Stimulated activated CD8-positive, alpha-beta memory T cell treated with anti-CD3 and anti-CD28 coated beads, Interleukin-4, amount 100 ng/mL, for 4 hours (primary cell): Measurements from ENCODE around the gene GRID1.

Source experiments
- DNase-seq, 2 donors: peaks; one replicate each; pipeline ENCODE4 v3.0.0-alpha.2; 2020; ENCODE audit warnings: low read depth in 2 of 2, low spot score in 1 of 2

The GRID1 gene

GRCh38 chr10:86216886-86217285 is 149.7 kb downstream of the GRID1 start:
- no peak for DNase-seq

- no peak for DNase-seq
Measured at GRCh38 chr10:86215712-86216111, 150.9 kb downstream of the GRID1 start.

DNA sequence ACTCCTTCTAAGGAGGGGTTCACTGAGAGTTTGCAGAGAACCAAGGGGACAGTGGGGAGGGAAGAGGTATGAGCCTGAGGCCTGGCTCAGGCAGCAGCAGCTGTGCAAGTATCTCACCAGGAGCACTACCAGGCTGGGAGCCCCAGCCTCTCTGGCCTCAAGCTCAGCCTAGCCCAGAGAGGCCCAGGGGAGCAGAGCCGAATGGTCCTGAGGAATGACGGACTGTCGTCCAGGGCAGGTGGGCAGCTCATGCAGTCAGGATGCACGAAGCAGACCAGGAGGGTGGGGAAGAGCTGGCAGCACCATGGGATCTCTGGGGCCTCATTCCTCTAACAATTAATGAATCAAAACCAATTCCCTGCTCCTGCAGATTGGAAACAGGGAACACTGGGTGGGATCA is 151.5 kb downstream of the GRID1 start:
- DNase-seq = no peak

DNA sequence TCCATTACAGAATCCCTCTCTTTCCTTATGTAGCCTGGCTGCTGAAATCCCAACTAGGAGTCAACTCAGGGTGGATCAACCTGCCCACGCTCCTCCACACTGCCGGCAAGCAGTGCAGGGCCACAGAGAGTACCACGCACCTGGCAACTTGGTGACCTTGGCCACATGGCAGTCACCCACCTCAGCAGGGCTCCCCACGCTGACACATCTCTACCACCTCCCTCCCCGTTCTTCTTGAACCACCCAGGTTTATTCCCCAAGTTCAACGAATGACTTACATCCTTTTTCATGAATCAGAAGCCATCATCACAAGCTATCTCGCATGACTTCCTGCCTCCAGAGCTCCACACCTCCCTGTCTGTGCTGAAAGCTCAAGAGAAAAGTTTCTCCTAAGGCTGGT is 153.4 kb downstream of the GRID1 start:
- DNase-seq = no peak

DNA sequence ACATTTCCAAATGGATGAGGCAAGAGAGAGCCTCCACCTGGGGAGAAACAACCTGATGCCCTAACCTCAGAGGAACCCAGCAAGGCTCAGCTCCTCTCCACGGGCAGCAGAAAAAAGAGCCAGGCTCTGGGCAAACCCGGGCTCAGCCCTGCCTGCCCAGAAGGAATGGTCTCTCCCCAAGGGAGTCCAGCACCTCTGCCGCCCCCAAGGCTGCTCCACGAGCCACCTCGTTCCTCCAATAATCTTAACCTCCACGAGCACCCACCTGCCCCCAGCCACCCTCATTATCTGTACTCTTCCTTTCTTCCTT is 154.2 kb downstream of the GRID1 start:
- DNase-seq = no peak

DNA sequence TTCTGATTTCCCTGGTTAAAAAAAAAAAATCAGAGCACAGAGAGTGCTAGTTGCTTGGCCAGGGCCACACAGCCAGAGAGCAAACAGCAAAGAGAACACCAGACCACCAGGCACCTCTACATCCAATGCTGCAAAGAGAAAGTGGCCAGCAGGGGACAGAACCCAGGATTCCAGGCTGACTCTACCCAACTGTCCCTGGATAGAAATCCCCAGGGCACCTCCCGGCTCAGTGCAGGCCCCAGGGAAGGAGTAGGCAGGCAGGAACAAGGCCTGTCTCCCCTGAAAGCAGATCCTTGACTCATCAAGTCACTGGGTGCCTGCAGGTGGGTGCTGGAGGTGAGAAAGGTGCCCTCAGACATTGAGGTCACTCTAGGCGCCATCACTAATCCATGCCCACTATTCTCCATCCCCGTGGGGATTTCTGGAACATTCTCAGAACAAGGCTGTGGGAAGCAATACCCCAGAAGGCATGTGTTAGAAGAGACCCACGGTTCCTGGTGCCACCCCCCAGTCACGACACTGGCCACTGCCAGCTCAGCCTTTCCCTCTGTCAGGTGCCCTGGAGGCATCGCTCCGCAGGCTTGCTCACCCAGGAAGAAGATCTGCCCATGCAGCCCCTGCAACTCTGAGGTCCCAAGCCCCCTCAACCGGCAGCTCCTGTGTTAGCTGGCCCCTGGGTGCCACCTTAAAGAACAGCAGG is 154.8 kb downstream of the GRID1 start:
- no peak for DNase-seq

- no peak for DNase-seq
Measured at GRCh38 chr10:86210416-86210815, 156.2 kb downstream of the GRID1 start.

DNA sequence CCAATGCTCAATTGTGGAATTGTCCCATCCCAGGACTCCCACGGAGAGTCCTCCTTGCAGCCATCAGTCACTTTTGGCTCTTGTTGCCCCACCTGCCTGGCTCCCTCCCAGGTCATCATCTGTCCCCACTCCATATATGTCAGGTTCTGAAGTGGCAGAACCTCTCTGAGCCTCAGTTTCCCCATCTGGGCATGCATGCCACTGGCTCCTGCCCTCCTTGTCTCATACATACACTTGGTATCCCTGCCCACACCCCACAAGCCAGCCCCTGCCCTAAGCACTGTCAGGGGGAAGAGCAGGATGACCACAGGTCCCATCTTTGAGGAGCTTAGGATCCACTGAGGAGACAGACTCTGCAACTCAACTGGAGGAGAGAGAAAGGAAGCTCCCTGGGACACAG is 156.9 kb downstream of the GRID1 start:
- DNase-seq = no peak

DNA sequence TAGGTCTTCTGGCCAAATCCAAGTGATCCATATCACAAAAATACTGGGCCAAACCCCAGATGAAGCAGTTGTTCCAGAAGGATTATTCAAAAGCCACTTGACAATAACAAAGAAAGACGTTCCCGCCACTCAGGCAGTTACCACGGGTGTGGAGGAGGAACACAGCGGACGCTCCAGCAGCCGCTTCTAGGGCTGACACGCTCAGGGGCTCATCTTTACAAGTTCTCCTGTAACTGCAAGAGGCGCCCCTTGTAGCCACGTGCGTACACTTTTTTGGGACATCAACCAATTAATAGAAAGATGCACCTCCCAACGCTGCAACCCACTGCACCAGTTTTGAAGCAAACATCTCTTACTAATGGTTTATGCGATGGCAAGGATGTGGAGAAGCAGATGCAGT is 159.4 kb downstream of the GRID1 start:
- no peak for DNase-seq

- DNase-seq = no peak
Measured at GRCh38 chr10:86206240-86206579, 160.4 kb downstream of the GRID1 start.

DNA sequence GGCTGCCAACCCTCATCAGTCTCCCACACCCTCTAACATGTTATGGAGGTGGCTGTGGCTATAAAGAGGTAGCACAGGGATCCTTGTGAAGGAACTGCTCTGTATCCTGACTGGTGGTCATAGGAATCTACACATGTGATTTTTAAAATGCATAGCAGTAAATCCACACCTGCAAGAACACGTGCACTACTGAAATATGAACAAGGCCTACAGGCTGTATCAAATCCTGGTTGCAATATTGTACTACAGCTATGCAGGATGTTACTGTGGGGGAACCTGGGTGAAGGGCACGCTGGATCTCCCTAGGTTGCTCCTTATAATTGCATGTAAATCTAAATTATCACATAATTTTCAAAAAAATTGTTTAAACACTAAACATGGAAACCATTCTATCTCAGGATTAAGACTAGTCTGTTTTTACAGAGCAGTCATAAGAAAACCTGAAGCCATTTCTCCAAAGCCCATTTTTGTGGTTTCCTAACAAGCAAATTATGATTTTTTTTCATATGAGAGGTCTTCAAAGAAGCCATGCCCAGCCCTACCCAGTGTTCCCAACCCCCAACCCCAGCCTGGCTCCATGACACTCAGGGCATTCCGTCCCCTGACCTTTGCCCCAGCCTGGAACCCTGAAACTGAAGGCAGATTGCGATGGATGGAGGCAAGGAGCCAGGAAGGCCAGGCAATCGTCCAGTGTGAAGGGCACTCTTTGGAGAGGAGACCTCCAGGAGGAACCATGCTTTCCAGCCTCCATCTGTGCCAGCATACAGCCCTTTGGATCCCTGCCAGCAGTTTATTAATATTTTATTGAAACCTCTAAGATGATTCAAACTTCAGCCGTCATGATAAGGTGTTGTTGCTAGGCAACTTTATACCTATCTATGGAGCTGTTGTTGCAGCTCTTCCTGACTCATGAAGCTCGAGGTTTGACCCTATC is 161.0 kb downstream of the GRID1 start:
- DNase-seq = no peak

- no peak for DNase-seq
Measured at GRCh38 chr10:86204421-86205305, 161.9 kb downstream of the GRID1 start.

DNA sequence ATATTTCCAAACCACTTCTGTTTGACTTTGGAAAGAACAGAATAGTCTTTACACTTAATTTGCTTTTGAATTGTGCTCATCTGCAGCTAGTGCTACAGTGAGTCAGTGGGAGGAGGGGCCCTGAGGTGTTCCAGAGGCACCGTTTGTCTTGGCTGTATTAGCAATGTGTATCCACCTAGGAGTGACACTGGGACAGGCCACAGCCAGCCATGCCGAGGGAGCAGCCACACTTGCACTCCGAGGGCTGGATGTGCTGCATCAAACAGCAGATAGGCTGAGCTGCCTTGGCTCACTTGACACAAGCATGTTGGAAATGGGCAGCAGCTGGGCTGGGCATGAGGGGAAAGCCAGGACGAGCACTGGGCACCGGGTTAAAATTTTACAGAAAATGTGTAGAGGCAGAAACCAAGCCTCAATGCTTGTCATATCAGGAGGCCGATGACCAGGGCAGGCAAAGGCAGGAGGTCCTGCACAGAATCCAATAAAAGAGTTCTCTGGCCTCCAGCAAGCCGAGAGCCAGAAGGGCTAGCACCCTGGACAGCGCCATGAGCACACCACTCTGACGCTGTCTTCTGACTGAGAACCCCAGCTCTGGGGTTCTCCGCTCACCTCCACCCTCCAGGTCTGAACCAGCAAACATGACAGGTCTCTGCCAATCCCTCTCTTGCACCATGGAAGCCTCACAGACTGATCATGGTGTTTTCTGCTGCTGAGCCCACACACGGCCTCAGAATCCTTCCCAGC is 163.3 kb downstream of the GRID1 start:
- DNase-seq = no peak

GRCh38 chr10:86202226-86202735 is 164.3 kb downstream of the GRID1 start:
- DNase-seq = no peak

DNA sequence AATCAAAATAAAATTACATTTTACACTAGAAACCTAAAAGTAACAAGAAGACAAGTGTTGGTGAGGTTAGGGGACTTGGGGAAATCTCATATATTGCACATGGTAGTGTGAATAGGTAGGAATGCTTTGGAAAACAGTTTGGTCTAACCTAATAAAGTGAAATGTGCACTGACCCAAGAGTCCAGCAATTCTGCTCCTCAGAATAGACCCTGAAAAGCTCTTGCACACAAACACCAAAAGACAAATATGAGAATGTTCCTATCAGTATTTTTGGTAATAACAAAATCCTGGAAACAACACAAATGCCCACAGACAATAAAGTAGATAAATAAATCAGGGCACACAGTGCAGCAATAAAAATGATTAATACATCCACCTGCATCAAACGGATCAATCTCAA is 165.7 kb downstream of the GRID1 start:
- DNase-seq = no peak

DNA sequence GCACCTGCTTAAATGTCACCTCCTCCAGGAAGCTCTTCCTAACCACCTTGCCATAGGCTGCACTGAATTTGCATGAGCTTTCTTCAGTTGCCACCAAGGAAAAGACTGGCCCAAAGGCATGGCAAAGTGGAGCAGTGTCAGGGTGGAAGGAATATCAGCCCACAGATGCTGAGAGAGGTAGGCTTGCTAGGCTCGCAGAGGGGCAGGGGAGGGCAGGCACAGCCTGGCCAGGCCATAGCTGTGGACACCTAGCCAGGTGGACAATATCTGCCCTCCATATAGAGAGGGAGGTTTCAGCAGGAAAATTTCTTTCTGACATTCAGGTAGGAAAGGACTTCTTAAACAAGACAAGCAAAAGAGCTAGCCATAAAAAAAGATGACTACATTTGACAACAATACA is 166.3 kb downstream of the GRID1 start:
- no peak for DNase-seq

DNA sequence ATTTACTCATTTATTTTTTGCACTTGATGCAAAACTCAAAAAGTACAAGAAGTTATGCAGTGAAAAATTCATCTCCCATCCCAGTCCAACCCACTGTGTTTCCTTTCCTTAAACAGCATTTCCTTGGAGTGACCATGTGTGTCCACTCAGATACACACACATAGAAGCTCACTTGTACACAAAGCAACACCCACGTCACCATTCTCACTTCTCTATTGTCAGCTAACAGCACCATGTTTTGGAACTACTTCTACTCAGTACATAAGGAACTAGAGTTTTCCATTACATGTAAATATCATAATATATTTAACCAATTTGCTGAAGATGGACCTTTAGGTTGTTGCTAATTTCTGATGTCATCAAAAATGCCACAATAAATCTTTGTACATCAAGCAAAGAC is 167.6 kb downstream of the GRID1 start:
- no peak for DNase-seq

GRCh38 chr10:86198271-86198670 is 168.3 kb downstream of the GRID1 start:
- no peak for DNase-seq

DNA sequence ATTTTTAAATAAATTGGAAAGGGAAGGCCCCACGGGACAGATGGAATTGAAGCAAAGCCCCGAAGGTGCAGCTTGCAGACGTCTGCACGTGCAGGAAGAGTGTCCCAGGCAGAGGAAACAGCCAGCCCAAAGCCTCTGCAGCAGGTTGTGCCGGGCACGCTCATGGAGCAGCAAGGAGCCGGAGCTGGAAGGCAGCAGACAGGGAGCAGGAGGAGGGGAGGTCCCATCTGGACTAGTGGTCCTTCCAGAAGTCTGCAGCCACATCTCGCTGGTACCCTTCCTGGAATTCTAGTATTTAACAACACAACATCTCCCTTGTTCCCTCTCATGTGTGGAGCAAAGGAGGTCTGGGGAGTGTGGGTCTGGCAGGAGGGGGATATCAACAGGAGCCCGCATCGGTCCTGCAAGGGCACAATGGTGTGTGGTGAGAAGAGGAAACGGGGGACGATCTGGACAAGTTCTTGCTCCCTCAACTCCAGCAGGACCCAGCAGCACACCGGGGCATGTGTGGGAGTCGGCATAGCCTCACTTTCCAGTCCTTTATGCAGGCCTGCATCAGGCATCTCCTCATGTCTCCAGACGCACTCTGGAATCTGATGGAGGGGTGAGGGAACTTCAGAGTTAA is 169.3 kb downstream of the GRID1 start:
- DNase-seq = no peak

GRCh38 chr10:86195521-86196157 is 171.0 kb downstream of the GRID1 start:
- no peak for DNase-seq
